CD1c-positive myeloid dendritic cell (primary cell): ENCODE measurements around the gene IL17C.

Experiments
- DNase-seq: peaks from one replicate; pipeline ENCODE4 v3.0.0-alpha.2; 2016; ENCODE audit errors: extremely low spot score

IL17C gene

DNA sequence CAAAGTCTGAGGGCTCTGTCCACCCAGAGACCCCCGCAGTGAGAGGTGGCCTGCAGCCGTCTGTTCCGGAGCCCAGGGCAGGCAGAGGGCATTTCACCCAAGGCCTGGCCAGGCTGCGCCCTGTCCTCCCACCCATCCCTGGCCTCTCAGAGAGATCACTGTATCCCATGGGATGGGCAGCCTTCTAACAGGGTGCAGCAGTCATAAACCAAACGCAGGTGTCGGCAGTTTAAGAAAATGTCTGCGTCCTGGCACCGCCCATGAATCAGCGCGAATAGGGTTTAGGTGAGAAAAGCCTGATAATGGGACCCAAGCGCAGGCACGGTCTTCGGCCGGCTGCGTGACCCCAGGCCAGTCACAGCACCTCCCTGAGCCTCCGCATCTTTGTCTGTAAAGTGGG, 7.1 kb downstream of the IL17C start:
- no peak for DNase-seq

GRCh38 chr16:88645941-88646340, 7.6 kb downstream of the IL17C start:
- DNase-seq: no peak

DNA sequence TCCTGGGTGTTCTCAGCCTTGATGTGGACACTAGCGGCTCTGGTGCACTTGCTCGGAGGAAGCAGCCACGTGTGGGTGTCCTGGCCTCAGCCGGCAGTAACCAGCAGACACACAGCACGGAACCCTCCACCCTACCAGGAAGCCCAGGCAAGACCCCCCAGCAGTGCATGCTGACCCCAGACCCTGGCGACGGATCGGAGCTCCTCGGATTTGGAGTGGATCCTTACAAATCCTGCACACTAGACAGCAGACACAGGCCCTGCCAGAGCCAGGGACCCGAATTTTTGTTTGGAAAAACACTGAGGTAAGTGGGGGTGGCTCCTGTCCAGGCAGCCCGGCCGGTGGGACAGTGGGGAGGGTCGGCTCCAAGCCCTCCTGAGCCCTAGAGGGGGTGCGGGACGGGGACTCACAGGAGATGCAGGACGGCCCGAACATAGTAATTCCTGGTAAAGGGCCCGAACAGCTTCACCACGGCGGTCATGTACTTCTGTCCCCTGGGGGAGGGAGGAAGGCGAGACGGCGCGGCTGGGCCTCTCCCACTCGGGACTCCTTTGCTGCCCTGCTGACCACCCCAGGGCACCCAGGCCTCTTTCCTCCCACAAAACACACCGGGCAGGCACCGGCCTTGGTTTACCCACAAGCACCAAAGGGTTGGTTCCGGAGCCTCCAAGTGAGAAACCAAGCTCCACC, 8.1 kb downstream of the IL17C start:
- DNase-seq: no peak

- no peak for DNase-seq
These were observed 9.1 kb downstream of the IL17C start for GRCh38 chr16:88647178-88648070.

GRCh38 chr16:88649195-88649923, 11.0 kb downstream of the IL17C start:
- DNase-seq: no peak

- DNase-seq: peak; percentile 48
These were observed 11.8 kb downstream of the IL17C start for GRCh38 chr16:88649924-88650748.

GRCh38 chr16:88650749-88651275, 12.4 kb downstream of the IL17C start, which contains the start of gene CYBA:
TSS of gene CYBA (minus strand) at chr16:88651053. CDS start at chr16:88651013, 40 bp downstream.
- DNase-seq: peak; percentile 87

- DNase-seq: peak; percentile 43
These were observed 13.1 kb downstream of the IL17C start for GRCh38 chr16:88651276-88651988.

DNA sequence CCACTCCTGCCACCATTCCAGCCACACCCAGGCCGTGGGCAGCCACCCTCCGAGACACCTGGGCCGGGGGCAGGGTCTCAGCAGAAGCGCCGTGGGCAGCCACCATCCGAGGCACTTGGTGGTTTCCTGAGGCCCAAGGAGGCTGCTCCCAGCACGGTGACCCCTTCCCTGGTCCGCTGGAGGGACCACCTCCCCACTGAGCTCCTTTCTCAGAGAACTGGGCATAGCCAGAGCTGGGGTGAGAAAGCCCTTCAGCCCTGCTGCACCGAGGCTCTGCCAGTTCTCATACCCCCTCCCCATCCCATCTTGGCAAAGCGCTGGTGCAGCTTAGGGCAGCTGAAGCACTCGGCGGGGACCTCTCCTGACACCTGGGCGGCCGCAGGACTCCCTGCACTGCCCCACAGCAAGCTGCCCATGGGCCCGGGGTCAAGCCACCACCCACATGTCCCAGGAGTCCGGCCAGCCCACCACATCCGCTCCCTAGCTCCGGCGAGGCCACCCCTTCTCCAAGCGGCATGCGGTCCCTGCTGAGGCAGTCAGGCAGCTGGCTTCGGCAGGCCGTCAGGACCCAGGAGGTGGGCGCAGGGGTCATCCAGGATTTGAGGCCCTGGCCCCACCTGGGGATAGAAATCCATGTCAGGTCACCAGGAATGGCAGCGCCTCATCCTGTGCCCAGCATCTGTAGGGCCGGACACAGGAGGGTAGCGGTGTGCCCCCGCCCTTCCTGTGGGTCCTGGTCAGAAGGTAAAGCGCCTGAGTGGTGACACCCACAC, 13.8 kb downstream of the IL17C start:
- DNase-seq: no peak

DNA sequence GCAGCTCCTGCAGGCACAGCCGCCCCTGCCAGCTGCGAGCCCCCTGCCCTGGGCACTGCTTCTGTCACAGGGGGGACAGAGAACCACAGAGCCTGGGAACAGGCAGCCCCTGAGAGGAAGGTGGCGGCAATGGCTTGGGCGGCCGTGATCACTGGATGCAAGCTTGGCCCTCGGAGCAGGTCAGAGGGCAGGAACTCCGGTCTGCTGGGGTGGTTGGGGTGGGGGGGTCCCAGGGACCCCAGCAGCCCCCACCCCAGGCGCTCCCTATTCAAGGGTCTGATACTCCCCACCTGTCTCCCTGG, 14.3 kb downstream of the IL17C start:
- no peak for DNase-seq

DNA sequence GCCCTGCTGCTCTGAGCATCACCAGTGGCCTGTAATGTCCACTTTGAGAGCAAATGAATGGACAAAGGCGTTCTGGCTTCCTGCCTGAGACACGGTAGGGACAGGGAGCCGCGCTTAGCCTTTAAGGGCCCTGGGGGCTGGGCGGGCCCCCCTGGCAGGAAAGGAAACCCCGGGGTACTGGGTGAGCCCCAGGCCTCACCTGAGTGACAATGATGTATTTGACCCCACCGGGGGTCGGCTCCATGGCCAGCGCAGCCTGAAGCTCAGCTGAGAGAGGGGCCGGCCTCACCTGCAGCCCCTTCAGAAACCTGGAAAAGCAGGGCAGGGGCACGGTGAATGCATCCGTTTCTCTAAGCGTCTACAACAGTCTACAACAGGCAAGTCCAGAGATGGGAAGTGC, 14.7 kb downstream of the IL17C start:
- no peak for DNase-seq

GRCh38 chr16:88653596-88654362, 15.4 kb downstream of the IL17C start:
- DNase-seq: no peak

- no peak for DNase-seq
These were observed 16.1 kb downstream of the IL17C start for GRCh38 chr16:88654363-88655052.

DNA sequence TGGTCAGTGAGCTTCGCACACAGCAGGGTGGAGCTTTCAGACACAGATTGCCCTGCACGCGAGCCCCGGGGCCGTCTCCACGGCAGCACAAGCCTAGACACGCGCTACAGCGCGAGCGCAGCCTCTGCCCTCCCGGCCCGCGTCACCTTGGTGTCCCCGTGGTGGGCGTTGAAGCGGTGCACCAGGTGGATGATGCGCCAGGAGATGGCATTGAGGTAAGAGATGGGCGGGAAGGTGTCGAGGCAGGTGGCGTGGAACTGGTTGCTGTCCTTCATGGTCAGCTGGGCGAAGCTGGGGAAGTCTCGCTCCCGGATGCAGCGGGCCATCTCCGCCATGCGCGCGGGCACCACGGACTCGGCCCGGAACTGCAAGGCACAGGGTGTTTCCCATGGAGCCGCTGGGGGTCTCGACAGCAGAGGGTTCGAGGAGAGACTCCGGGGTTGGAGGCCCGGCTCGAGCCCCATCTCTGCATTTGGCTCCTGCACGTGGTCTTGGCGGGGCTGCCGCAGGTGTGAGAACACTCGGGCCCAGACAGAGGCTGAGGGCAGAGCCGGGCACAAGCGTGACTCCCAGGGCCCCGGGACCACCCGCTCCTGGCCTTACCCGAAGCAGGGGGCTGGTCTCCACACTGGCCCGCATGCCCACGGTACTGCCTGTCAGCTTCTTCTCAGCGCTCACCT, 16.8 kb downstream of the IL17C start:
- DNase-seq: no peak

DNA sequence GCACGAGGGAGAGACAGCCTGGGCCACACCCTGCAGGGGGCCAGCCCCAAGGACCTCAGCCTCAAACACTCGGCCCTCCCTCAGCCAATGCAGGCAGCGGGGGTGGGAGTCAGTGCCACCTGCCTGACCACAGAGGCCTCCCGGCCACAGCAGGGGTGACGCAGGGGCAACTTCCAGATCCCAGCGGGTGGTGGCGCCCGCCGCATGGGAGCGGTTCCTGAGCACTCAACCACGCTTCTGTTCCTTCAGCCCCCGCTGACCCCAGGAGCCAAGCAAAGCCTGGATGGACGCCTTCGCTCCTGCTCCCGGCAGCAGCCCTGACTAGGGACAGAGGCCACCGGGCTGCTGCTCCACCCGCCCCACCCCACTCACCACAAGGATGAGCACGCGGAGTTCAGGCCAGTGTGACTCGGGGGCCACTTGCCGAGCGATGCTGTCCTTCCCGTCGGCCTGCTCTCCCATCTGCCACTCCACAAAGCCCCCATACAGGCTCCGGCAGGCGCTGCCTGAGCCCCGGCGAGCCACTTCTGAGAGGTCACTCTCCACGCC, 17.4 kb downstream of the IL17C start:
- no peak for DNase-seq

GRCh38 chr16:88656291-88656980, 18.1 kb downstream of the IL17C start:
- DNase-seq: no peak

DNA sequence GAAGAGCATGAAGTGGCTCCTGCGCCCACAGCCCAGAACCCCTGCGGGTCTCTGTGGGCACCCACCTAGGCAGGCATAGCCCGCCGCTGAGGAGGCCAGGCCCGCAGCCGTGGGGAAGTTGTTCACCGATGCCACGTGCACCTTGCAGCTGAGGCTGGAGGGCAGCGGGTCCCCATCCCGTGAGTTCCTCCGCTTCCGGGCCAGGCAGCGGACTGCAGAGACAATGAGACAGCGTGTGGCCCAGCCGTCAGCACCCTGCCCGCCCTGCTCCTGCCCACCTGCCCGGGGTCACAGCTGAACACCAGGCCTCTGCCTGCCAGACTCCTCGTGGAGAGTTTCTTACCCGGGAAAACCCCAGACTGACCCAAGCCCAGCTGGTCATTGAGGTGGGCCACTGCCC, 19.0 kb downstream of the IL17C start:
- DNase-seq: no peak
